Measurements from ENCODE around the gene ZNF236.

GRCh38 chr18:76953156-76953555 lies 130.8 kb downstream of the ZNF236 start:
- TF ChIP-seq SP1 (IDR thresholded peaks at IDR 0.05) (no peak), JUND (IDR thresholded peaks at IDR 0.05) (no peak), REST (IDR thresholded peaks at IDR 0.05) (no peak), MAX (IDR thresholded peaks at IDR 0.05) (no peak), RAD21 (IDR thresholded peaks at IDR 0.05) (no peak), GABPA (IDR thresholded peaks at IDR 0.05 in 1 of 2, conservative IDR thresholded peaks at IDR 0.05 in 1 of 2) (no peak), YY1 (IDR thresholded peaks at IDR 0.05) (no peak), EGR1 (IDR thresholded peaks at IDR 0.05; ENCODE audit: low read depth in 2 of 2) (no peak)
- TF ChIP-seq, protein P1, sequence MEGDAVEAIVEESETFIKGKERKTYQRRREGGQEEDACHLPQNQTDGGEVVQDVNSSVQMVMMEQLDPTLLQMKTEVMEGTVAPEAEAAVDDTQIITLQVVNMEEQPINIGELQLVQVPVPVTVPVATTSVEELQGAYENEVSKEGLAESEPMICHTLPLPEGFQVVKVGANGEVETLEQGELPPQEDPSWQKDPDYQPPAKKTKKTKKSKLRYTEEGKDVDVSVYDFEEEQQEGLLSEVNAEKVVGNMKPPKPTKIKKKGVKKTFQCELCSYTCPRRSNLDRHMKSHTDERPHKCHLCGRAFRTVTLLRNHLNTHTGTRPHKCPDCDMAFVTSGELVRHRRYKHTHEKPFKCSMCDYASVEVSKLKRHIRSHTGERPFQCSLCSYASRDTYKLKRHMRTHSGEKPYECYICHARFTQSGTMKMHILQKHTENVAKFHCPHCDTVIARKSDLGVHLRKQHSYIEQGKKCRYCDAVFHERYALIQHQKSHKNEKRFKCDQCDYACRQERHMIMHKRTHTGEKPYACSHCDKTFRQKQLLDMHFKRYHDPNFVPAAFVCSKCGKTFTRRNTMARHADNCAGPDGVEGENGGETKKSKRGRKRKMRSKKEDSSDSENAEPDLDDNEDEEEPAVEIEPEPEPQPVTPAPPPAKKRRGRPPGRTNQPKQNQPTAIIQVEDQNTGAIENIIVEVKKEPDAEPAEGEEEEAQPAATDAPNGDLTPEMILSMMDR (IDR thresholded peaks at IDR 0.05; ENCODE audit: low read depth, low read length, missing input control): no peak
- TF ChIP-seq, protein P2, sequence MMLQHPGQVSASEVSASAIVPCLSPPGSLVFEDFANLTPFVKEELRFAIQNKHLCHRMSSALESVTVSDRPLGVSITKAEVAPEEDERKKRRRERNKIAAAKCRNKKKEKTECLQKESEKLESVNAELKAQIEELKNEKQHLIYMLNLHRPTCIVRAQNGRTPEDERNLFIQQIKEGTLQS (IDR thresholded peaks at IDR 0.05): no peak
- TF ChIP-seq, protein P3, sequence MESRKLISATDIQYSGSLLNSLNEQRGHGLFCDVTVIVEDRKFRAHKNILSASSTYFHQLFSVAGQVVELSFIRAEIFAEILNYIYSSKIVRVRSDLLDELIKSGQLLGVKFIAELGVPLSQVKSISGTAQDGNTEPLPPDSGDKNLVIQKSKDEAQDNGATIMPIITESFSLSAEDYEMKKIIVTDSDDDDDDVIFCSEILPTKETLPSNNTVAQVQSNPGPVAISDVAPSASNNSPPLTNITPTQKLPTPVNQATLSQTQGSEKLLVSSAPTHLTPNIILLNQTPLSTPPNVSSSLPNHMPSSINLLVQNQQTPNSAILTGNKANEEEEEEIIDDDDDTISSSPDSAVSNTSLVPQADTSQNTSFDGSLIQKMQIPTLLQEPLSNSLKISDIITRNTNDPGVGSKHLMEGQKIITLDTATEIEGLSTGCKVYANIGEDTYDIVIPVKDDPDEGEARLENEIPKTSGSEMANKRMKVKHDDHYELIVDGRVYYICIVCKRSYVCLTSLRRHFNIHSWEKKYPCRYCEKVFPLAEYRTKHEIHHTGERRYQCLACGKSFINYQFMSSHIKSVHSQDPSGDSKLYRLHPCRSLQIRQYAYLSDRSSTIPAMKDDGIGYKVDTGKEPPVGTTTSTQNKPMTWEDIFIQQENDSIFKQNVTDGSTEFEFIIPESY (IDR thresholded peaks at IDR 0.05): no peak

All from liver (tissue), 3 donors.